Medulla oblongata (tissue), 1 donor: ENCODE results near the gene UGT1A5.

Experiments
- DNase-seq: peaks from one replicate; pipeline ENCODE4 v3.0.0-alpha.2; 2015; ENCODE audit errors: extremely low spot score

UGT1A5 gene

GRCh38 chr2:233712611-233713261 is at the start of gene UGT1A5:
Gene UGT1A5, plus strand, starts transcription at chr2:233712907. Its CDS starts 85 bp downstream, at chr2:233712992.
- DNase-seq, result no peak

- no peak for DNase-seq
Measured at GRCh38 chr2:233663911-233664310, 48.8 kb upstream of the UGT1A5 start.

- DNase-seq, result no peak
Measured at GRCh38 chr2:233668605-233669260, 44.0 kb upstream of the UGT1A5 start.

DNA sequence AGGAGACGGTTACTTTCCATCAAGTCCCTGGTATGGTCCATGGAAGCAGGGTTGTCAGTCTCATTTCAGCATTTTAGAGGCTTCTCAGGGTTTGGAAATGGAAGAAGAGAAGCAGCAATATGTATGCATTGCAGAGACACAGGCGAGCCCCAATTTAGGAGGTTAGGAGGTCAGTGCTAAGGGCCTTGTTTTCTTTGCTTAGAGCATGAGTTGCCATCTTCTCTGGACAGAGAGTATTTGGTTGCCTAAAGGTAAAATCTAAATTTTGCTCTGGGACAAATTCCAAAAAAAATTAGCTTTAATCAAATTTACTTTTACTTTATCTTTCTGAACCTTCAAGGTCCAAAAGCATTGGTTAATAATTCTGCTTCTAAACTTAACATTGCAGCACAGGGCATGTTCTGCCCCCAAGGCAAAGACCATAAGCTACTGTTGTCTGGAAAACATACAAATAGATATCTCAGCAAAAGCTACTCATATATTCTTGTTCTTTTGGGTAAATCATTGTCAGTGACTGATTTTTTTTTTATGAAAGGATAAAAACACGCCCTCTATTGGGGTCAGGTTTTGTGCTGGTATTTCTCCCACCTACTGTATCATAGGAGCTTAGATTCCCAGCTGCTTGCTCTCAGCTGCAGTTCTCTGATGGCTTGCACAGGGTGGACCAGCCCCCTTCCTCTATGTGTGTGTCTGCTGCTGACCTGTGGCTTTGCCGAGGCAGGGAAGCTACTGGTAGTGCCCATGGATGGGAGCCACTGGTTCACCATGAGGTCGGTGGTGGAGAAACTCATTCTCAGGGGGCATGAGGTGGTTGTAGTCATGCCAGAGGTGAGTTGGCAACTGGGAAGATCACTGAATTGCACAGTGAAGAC is 41.2 kb upstream of the UGT1A5 start, which contains the start of gene UGT1A9:
Gene UGT1A9 (plus strand): TSS at position 609 of the 872 bp plus-strand sequence. CDS start 37 bp downstream, at position 646.
- DNase-seq, result no peak

- DNase-seq, result no peak
Measured at GRCh38 chr2:233672886-233673285, 39.8 kb upstream of the UGT1A5 start.

GRCh38 chr2:233673896-233674295 is 38.8 kb upstream of the UGT1A5 start:
- no peak for DNase-seq

GRCh38 chr2:233674314-233674713 is 38.4 kb upstream of the UGT1A5 start:
- DNase-seq, result no peak

DNA sequence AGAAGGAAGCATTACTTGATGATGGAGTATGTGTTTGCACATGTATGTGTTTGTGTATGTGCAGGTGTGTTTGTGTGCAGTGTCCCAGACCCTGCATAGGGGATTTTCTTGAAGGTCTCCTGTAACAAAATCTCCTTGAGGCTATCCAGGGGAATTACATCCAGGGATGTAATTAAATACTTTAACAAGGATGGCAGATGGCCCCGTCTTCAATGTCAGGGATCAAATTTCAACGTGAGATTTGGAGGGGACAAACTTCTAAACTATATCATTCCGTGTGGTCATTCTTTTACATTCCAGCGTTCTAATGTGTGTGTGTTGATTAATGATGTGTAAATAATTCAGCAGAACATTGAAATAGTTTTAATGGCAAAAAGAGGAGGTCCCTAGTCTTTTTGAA is 37.7 kb upstream of the UGT1A5 start:
- DNase-seq, result no peak

- no peak for DNase-seq
Measured at GRCh38 chr2:233676046-233676445, 36.7 kb upstream of the UGT1A5 start.

DNA sequence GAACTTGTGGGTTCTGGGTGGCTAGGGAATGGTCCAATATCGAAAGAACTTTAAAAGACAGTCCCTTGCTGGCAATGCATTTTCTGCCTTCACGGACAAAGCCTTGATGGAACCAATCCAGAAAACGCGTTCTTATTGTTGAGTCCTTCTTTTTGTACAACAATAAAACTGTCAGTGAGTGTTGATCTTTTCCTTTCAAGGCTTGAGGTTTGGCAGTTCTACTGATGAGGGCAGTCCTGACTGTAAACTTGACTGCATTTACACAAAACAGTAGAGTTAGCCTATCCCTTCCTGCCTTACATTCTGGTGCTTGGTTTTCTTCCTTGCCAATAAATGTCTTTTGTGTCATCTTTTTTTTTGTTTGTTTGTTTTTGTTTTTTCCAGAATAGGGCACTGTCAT is 33.5 kb upstream of the UGT1A5 start:
- DNase-seq, result no peak

DNA sequence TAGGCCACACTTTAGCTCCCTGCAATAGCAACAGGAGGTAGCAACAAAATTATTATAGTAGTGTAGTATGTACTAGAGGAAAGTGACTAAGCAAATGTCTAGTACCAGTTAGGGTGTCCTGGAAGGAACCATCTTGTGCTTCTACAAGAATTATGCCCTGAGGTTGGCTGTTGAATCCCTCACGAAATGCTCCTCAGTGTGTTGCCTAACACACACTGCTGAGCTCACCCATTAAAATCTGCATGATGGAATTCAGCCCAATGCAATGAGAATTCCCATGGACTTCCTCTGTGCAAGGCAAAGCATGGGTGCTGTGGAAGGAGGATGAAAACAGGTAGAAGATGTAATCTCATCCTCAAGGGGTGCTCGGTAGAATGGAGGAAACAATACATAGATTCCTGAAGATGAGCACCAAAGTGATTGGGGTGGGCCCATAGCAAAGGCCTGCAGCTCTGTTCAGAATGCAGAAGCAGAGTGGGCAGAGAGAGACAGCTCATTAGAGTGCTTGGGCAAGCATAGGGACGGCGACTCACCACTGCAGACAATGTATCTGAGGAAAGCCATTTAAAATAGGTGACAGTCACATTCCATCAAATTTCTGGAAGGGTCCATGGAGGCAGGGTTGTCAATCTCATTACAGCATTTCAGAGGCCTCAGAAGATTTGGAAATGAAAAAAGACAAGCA is 32.2 kb upstream of the UGT1A5 start:
- DNase-seq, result no peak

GRCh38 chr2:233681521-233682099 is 31.1 kb upstream of the UGT1A5 start, which contains the start of gene UGT1A7:
Gene UGT1A7, plus strand, starts transcription at chr2:233681901. Its CDS starts 37 bp downstream, at chr2:233681938.
- no peak for DNase-seq

DNA sequence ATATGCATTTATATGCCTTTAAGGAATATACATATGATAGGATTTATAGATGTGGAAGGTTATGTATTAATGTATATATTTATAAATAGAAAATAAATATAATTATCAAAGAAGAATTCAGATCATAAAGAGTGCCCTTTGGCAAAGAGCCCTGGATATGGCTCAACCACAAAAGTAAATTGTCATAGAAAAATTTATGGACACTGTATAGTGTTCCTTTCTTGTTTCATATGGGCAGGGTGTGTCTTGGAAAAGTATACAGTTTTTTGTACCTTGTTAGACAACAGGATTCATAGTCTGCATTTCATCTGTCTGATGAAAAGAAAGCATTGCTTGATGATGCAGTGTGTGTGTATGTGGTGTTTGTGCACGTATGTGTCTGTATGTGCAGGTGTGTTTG is 28.1 kb upstream of the UGT1A5 start:
- no peak for DNase-seq

DNA sequence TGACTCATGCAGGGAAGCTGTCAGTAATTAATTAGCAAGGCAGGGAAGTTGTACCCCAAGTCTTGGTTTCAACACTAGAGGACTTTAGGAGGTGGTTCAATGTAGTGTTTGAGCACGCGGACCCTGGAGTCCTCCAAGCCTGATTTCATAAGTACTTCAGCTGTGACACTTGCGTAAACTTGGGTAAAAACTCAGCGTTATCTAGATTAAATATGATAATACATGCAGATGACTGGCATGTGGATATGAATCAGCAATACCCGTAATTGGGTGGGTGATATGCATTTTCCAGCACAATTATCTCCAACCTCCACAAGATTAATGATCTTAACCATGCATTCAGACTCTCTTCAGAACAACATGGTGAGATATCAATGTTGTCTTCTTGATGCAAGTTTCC is 25.8 kb upstream of the UGT1A5 start:
- no peak for DNase-seq

DNA sequence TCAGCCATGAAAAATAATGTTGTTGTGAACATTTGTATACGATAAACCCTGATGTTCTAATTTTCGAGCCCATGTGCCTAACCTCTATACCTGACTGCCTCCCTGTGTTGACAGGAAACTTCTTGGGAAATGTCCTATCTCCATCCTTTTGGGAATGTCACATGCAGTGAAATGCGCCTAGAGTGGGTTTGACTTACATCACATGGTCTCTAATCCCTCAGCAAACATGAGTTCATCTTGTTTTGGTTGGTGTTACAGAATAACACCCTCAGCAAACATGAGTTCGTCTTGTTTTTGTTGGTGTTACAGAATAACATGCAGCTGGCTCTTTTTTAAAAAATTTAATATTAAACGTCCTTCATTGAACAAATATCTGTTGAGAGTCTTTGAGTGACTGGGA is 24.4 kb upstream of the UGT1A5 start:
- DNase-seq, result no peak

DNA sequence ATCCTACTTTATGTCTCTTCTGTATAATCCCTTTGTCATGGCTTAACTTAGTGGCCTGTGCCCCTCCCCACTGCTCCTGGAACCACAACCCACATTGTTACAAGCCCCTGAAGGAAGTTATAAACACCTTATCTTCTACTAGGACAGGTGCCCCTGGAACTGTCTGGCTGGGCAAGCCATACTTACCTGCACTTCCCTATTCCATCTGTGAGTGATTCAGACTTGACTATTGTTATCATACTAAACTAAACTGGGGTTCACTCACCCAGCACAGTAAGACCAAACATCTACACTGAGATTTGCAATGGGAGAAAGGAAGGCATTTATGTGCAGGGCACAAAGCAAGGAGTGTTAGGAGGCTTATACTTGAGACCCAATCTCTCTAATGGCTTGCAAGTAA is 23.7 kb upstream of the UGT1A5 start:
- DNase-seq, result no peak

- DNase-seq, result no peak
Measured at GRCh38 chr2:233689501-233689900, 23.2 kb upstream of the UGT1A5 start.

- no peak for DNase-seq
Measured at GRCh38 chr2:233690444-233690843, 22.3 kb upstream of the UGT1A5 start.

DNA sequence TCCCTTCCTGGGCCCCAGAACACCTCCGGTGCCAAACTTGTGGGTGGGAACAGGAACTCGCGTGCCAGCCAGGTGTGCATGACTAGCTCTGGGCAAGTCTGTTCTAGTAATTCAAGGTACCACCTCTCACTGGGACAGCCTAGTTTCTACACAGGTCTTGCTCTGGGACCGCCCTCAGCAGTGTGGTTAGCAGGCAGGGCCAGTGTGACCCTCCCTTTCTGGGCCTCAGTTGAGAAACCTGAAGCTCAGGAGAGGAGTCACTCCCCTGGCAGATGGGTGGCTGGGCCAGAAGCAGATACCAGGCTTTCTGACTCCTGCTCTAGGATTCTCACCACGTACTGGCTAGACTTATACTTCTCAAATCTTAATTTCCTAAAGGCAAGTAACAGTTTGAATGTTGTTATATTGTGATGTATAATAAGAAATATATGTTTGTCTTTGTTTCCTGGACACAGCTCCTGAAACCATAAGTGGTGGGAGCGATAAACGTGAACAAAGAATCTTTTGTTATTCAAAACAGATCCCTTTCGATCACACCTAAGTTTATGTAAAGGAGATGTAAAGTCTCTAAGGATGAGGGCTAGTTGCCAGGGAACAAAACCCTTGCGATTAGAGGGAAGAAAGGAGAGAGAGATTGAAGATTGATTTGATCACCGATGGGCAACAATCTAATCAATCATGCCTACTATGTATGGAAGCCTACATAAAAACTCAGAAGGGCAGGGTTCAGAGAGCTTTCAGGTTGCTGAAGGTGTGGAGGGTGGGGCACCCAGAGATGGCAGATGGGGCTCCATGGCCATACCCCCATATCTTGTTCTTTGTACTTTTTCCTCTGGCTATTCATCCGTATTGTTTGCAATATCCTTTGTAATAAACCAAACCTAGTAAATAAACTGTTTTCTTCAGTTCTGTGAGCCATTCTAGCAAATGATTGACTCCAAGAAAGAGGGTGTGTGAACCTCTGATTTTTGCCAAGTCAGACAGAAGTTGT is 21.0 kb upstream of the UGT1A5 start:
- no peak for DNase-seq

DNA sequence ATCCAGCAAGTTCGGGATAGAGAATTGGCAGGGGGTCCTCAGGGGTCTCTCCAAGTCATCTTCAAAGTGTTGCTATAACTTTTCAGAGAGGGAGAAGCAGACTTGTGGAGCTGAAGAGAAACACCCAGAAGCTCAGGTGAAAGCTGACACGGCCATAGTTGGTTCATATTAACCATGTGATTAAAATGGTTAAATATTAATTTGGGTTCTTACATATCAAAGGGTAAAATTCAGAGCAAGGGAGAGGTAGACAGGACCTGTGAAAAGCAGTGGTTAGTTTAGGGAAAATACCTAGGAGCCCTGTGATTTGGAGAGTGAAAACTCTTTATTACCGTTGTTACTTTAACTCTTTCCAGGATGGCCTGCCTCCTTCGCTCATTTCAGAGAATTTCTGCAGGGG is 20.1 kb upstream of the UGT1A5 start, which contains the start of gene UGT1A6:
Gene UGT1A6 (plus strand): TSS at position 243 of the 400 bp plus-strand sequence. CDS start 115 bp downstream, at position 358.
- DNase-seq, result no peak
